ENCODE data around the gene ACTA2.

- no peak for TF ChIP-seq EP300 (IDR thresholded peaks at IDR 0.05)
- TF ChIP-seq CTCF (IDR thresholded peaks at IDR 0.05): no peak
Observed at GRCh38 chr10:88920198-88920597, 32.4 kb downstream of the ACTA2 start.

Data from tibial nerve (tissue), 4 donors.